Measurements from ENCODE around the gene BLOC1S5.

The BLOC1S5 gene

DNA sequence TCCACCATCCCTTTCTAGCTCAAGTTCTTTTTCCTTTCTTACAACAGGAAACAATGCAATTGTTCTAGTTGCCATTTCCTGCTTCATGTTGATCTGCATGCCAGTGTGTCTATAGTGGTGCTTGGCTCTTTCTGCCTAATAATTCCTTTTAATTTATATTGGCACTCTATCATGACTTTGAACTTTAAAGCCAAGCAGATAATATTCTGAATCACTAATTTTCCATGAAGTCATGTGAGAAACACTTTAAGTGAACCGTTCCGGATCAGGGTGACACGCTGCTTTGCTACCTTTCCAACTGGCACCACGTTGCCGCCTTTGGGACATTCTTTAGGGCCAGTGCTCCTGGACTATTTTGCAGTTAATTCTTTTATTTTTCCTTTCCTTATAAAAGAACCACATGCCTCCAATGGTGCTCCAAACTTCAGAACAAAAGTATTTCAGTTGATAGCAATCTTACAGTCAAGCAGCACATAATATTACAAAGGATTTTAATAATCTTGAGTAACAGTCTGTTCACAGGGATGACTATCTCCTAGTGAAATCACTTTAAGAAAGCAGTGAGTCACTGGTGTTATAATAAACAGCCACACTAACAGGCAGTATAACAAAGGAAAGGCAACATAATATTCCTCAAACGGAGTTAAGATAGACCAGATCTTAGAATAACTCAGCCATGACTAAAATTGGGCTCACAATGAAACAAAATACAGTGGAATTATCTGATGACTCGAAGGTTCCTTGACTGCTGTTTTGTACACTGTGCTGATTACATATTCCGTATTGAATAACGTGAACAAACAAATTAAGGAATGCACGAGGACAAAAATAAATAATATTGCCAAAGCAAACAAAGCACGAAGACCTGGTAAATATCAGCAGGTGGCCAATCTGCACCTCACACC, 19.0 kb upstream of the BLOC1S5 start:
- TF ChIP-seq, protein P1, sequence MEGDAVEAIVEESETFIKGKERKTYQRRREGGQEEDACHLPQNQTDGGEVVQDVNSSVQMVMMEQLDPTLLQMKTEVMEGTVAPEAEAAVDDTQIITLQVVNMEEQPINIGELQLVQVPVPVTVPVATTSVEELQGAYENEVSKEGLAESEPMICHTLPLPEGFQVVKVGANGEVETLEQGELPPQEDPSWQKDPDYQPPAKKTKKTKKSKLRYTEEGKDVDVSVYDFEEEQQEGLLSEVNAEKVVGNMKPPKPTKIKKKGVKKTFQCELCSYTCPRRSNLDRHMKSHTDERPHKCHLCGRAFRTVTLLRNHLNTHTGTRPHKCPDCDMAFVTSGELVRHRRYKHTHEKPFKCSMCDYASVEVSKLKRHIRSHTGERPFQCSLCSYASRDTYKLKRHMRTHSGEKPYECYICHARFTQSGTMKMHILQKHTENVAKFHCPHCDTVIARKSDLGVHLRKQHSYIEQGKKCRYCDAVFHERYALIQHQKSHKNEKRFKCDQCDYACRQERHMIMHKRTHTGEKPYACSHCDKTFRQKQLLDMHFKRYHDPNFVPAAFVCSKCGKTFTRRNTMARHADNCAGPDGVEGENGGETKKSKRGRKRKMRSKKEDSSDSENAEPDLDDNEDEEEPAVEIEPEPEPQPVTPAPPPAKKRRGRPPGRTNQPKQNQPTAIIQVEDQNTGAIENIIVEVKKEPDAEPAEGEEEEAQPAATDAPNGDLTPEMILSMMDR (IDR thresholded peaks at IDR 0.05; ENCODE audit: insufficient read depth, low read length, missing control alignments): no peak
- H3K4me3 ChIP-seq (ENCODE audit: low read depth, low read length): no peak overlapping the region

DNA sequence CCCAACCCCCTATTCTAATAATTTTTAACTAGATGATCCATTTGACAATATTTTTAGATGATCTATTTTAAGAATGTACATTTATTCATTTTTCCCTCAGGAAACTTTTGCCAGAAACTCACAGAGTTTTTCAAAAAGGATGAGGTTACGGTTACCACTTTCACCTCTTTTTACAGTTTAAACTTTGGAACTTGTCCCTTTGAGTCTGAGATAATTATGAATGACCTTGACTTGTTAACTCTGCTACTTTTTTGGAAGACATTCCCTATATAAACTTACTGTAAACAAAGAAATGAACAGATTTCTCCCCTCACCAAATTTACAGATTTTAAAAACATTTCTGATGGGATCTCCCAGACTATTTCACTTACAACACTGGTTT, 18.4 kb upstream of the BLOC1S5 start:
- ChIA-PET CTCF (no interaction called here), POLR2A (no interaction called here)
- no peak for DNase-seq (ENCODE audit: low read depth, low spot score)
- no peak overlapping the region for H3K4me3 ChIP-seq (ENCODE audit: low read depth, low read length)
- TF ChIP-seq, protein P1 (IDR thresholded peaks at IDR 0.05; ENCODE audit: insufficient read depth, low read length, missing control alignments): no peak

More for the DNA sequence above, 19.0 kb upstream of the BLOC1S5 start:
- ChIA-PET POLR2A (no interaction called here), CTCF (interaction anchor here (0.5 kb wide), 1 partner anchor 11 kb away, joined by 3 read pairs; no protein-coding TSS in a partner anchor)
- DNase-seq (ENCODE audit: low read depth, low spot score): peak; percentile 50

DNA sequence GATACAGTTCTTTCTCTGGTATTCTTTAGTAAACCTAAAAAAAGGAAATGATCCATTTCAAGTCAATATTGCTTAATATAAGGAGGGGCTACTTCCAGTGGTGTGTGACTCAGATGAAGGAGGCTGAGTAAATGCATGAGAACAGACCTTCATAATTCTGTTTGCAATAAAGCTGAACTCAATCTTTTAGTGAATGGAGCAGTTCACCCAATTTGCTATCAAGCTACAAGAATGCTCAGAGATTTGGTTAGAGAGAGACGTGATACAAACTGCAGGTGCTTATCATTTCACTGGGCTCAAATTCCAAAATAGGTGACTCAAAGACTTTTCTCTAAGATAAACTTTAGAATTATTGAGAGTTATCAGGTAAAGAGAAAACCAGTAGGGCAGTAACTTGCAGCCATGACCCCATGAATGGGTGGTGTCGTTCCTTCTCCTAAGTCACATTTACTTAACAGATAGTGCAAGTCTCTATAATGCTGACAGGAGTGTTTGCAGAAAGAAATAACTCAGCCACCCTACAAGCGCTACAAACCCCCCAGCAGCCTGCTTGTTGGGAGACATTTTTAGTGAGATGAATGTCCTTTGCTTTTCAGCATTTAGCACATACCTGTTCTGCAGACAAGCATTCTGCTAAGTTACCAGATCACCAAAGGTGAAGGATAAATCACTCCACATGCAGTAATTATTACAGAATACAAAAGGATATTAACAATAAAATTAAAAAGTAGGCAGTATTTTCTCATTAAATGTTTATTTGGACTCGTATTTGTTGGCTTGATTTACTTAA, 16.4 kb upstream of the BLOC1S5 start:
- DNase-seq (ENCODE audit: low read depth, low spot score): no peak
- H3K4me3 ChIP-seq (ENCODE audit: low read depth, low read length): no peak overlapping the region
- CTCF ChIA-PET: no interaction called here
- POLR2A ChIA-PET: interaction anchor here (1.4 kb wide), 1 partner anchor 16 kb away, joined by 3 read pairs; the partner anchor contains the start of gene BLOC1S5
- TF ChIP-seq, protein P1 (IDR thresholded peaks at IDR 0.05; ENCODE audit: insufficient read depth, low read length, missing control alignments): no peak

DNA sequence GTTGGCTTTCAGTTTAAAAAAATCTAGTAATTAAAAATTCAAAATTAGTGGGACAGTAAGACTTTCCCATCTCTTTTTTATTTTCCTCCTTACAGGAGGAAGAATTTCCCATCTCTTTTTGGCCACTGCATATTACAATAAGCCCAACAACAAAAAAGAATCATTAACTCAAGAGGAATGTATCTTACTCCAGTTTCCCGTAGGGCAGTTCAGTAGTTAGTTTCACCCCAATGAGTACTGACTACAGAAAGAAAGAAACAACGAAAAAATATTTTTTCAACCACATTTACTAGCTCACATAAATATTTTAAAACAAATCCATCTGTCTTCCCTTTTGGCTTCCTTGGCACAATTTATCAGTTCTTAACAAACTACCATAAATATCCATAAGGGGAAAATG, 14.9 kb upstream of the BLOC1S5 start:
- H3K4me3 ChIP-seq (ENCODE audit: low read depth, low read length): no peak overlapping the region
- ChIA-PET POLR2A (no interaction called here), CTCF (interaction anchor here (1.2 to 1.3 kb wide), 2 partner anchors 20 to 356 kb away, joined by 4 read pairs; no protein-coding TSS in a partner anchor)
- no peak for DNase-seq (ENCODE audit: low read depth, low spot score)
- TF ChIP-seq, protein P1 (IDR thresholded peaks at IDR 0.05; ENCODE audit: insufficient read depth, low read length, missing control alignments): no peak

DNA sequence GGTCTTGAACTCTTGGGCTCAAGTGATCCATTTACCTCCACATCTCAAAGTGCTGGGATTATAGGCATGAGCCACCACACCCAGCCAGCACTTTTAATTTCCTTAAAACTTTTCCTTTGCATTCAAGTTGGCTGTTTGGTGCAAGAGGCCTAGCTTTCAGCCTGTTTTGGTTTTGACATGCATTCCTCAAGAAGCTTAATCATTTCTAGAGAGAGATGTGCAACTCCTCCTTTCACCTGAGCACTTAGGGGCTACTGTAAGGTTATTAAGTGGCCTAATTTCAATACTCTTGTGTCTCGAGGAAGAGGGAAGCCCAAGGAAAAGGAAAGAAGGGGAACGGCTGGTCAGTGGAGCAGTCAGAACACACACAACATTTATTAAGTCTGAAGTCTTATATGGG, 13.8 kb upstream of the BLOC1S5 start:
- ChIA-PET CTCF (interaction anchor here (1.4 kb wide), 1 partner anchor 141 kb away, joined by 4 read pairs; no protein-coding TSS in a partner anchor), POLR2A (no interaction called here)
- H3K4me3 ChIP-seq (ENCODE audit: low read depth, low read length): no peak overlapping the region
- TF ChIP-seq, protein P1 (IDR thresholded peaks at IDR 0.05; ENCODE audit: insufficient read depth, low read length, missing control alignments): no peak
- DNase-seq (ENCODE audit: low read depth, low spot score): no peak

DNA sequence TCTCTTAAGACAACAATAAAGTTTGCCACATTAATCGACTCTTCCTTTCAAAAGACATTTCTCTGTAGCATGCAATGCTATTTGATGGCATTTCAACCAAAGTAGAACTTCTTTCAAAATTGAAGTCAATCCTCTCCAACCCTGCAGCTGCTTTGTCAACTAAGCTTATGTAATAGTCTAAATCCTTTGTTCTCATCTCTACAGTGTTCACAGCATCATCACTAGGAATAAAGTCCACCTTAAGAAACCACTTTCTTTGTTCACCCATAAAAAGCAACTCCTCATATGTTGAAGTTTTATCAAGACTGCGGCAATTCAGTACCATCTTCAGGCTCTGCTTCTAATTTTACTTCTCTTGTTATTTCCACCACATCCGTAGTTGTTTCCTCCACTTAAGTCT, 11.5 kb upstream of the BLOC1S5 start:
- ChIA-PET POLR2A (no interaction called here), CTCF (no interaction called here)
- no peak for DNase-seq (ENCODE audit: low read depth, low spot score)
- TF ChIP-seq, protein P1 (IDR thresholded peaks at IDR 0.05; ENCODE audit: insufficient read depth, low read length, missing control alignments): no peak
- no peak overlapping the region for H3K4me3 ChIP-seq (ENCODE audit: low read depth, low read length)

Measured in AG04449 (cell line).